GM23338 (cell line): ENCODE data around the gene ILK. TPM values are rescaled to one million over a fixed set of nuclear protein-coding genes. Genes with fewer than 3 reads are reported as not detected.

Experiments used
- ATAC-seq: fragments of 200-7000 bp; cut with Tn5 transposase; 3 replicates; pipeline ENCODE4 v1.9.1; 2020
- DNase-seq: peaks from one replicate; pipeline ENCODE4 v3.0.0-alpha.2; 2015; ENCODE audit warnings: low spot score
- H2AFZ ChIP-seq: fragments of 200-600 bp; sonication (generic); 2 replicates; pipeline ENCODE4 v1.8.0; 2016; ENCODE audit warnings: antibody characterized with exemption, mild to moderate bottlenecking, moderate library complexity
- H3F3A ChIP-seq: fragments of 200-600 bp; sonication (generic); replicated peaks from 2 replicates; pipeline ENCODE4 v1.8.0; 2017; ENCODE audit warnings: antibody characterized with exemption, mixed run types, low read depth
- H3K27ac ChIP-seq: fragments of 200-600 bp; sonication (generic); 2 replicates; pipeline ENCODE4 v1.6.1; 2016; ENCODE audit warnings: low read depth
- H3K27me3 ChIP-seq: fragments of 200-600 bp; sonication (generic); 2 replicates; pipeline ENCODE4 v1.8.0; 2016; ENCODE audit warnings: mild to moderate bottlenecking, mixed run types, moderate library complexity; ENCODE audit not compliant: insufficient read depth
- H3K36me3 ChIP-seq: fragments of 200-600 bp; sonication (generic); 2 replicates; pipeline ENCODE4 v1.8.0; 2016; ENCODE audit warnings: mild to moderate bottlenecking; ENCODE audit not compliant: insufficient read depth
- H3K4me1 ChIP-seq: fragments of 200-600 bp; sonication (generic); 2 replicates; pipeline ENCODE4 v1.8.0; 2016; ENCODE audit warnings: mild to moderate bottlenecking, moderate library complexity; ENCODE audit not compliant: insufficient read depth
- H3K4me2 ChIP-seq: fragments of 200-600 bp; sonication (generic); 2 replicates; pipeline ENCODE4 v1.7.1; 2017; ENCODE audit warnings: mixed run types
- H3K4me3 ChIP-seq: fragments of 200-600 bp; sonication (generic); 2 replicates; pipeline ENCODE4 v1.6.1; 2016; ENCODE audit warnings: mixed run types
- H3K79me2 ChIP-seq: fragments of 200-600 bp; sonication (generic); replicated peaks from 2 replicates; pipeline ENCODE4 v1.8.0; 2017; ENCODE audit warnings: mild to moderate bottlenecking; ENCODE audit not compliant: insufficient read depth
- H3K9me2 ChIP-seq: fragments of 200-600 bp; sonication (generic); 2 replicates; pipeline ENCODE4 v1.8.0; 2017; ENCODE audit not compliant: insufficient read depth
- H4K20me1 ChIP-seq: fragments of 200-600 bp; sonication (generic); replicated peaks from 2 replicates; pipeline ENCODE4 v1.8.0; 2017; ENCODE audit warnings: mild to moderate bottlenecking; ENCODE audit not compliant: insufficient read depth
- H3K27ac Mint-ChIP-seq: 2 replicates; pipeline ENCODE4 v1.8.0; 2020; ENCODE audit warnings: inconsistent platforms, mild to moderate bottlenecking, moderate library complexity, mixed read lengths
- H3K27me3 Mint-ChIP-seq: 3 replicates; pipeline ENCODE4 v1.8.0; 2022; ENCODE audit warnings: low read depth, mild to moderate bottlenecking, moderate library complexity, mixed read lengths, inconsistent platforms; ENCODE audit not compliant: insufficient read depth, poor library complexity
- H3K36me3 Mint-ChIP-seq: 3 replicates; pipeline ENCODE4 v1.8.0; 2021; ENCODE audit warnings: low read depth, mild to moderate bottlenecking, inconsistent platforms, moderate library complexity, mixed read lengths
- H3K4me1 Mint-ChIP-seq: 3 replicates; pipeline ENCODE4 v1.8.0; 2020; ENCODE audit warnings: mild to moderate bottlenecking, inconsistent platforms, mixed read lengths
- H3K4me3 Mint-ChIP-seq: 3 replicates; pipeline ENCODE4 v1.8.0; 2021; ENCODE audit warnings: moderate library complexity, mild to moderate bottlenecking, inconsistent platforms, mixed read lengths
- H3K9me3 Mint-ChIP-seq: 3 replicates; pipeline ENCODE4 v1.8.0; 2020; ENCODE audit warnings: moderate library complexity, mild to moderate bottlenecking, inconsistent platforms, mixed read lengths
- CREB1 ChIP-seq: fragments of 250-450 bp; sonication (Bioruptor Pico); IDR thresholded peaks from 2 replicates; pipeline ENCODE4 v1.5.0; 2020; ENCODE audit warnings: low read depth, mild to moderate bottlenecking, moderate library complexity
- EZH2 ChIP-seq: fragments of 200-600 bp; sonication (generic); IDR thresholded peaks from one replicate; pipeline ENCODE4 v1.8.0; 2017; ENCODE audit warnings: antibody characterized with exemption, mild to moderate bottlenecking, low read depth; ENCODE audit not compliant: unreplicated experiment
- EZH2phosphoT487 ChIP-seq: fragments of 200-600 bp; sonication (generic); IDR thresholded peaks from one replicate; pipeline ENCODE4 v1.8.1; 2018; ENCODE audit warnings: antibody characterized with exemption; ENCODE audit not compliant: unreplicated experiment
- JUNB ChIP-seq: IDR thresholded peaks from one replicate; pipeline ENCODE4 v1.6.1; 2016; ENCODE audit warnings: antibody characterized with exemption; ENCODE audit not compliant: unreplicated experiment
- NANOG ChIP-seq: IDR thresholded peaks from 2 replicates; pipeline ENCODE4 v1.6.1; 2016; ENCODE audit warnings: antibody characterized with exemption, borderline replicate concordance
- POLR2AphosphoS5 ChIP-seq: IDR thresholded peaks from 2 replicates; pipeline ENCODE4 v1.6.1; 2016; ENCODE audit warnings: antibody characterized with exemption, low read depth
- STAT1 ChIP-seq: IDR thresholded peaks from one replicate; pipeline ENCODE4 v1.6.1; 2016; ENCODE audit warnings: antibody characterized with exemption; ENCODE audit not compliant: unreplicated experiment
- ZNF114 ChIP-seq: fragments of 250-450 bp; sonication (Bioruptor Pico); IDR thresholded peaks from 2 replicates; pipeline ENCODE4 v1.5.0; 2020; ENCODE audit warnings: mild to moderate bottlenecking, moderate library complexity
- ZNF331 ChIP-seq: fragments of 250-450 bp; sonication (Bioruptor Pico); IDR thresholded peaks from 2 replicates; pipeline ENCODE4 v1.5.0; 2020; ENCODE audit warnings: low read depth, mild to moderate bottlenecking, moderate library complexity
- ZNF462 ChIP-seq: fragments of 250-450 bp; sonication (Bioruptor Pico); IDR thresholded peaks from 2 replicates; pipeline ENCODE4 v1.5.0; 2020; ENCODE audit warnings: mild to moderate bottlenecking, moderate library complexity
- polyA plus RNA-seq: library from polyadenylated mRNA; unstranded; fragments of >200 nt; fragmentation: Nextera tagmentation; extraction: Ambion mirVana; gene quantifications from 2 replicates; pipeline ENCODE4 v1.2.1, GENCODE V29; 2016
- total RNA-seq: library from RNA; depleted of rRNA; stranded (reverse); fragments of >200 nt; shearing (Covaris generic); gene quantifications from 2 replicates; pipeline ENCODE4 v1.2.3, GENCODE V29; 2014

The ILK gene
- total and polyA plus RNA-seq, 2 experiments from 2014 or later: 62.6 to 91.0 TPM

DNA sequence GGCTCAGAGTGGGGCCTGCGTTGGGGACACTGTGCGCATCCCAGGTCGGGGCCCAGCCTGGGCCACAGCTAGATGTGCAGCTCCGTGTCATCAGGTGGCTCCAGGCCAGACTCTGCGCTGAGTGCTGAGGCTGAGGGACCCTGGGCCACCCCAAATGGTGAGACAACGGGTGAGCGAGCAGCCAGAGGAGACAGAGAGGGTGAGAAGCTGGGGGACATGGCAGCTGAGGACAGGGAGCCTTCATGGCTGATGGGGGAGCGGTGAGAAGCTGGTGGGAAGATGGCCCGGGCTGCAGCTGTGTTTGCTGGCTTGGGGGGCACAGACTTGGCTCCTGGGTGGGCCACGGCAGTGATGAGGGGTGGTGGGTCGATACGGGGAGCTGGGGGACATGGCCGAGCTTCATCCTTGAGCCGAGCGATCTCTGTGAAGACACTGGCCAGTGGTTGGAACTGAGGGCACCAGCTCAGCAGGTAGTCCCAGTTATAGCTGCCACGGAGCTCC is 18.2 kb downstream of the ILK start:
- H3K27me3 ChIP-seq: no peaks in the 10 kb centered on the region
- peaks cover 9% of the 10 kb centered on the region for H3K4me1 ChIP-seq
- H3K27ac ChIP-seq: no peak overlapping the region
- Mint-ChIP-seq H3K4me1 (no peaks in the 10 kb centered on the region), H3K27ac (no peak overlapping the region), H3K36me3 (peaks cover 7% of the 10 kb centered on the region; the same call in 2 of the 3 replicates), H3K4me3 (no peak overlapping the region), H3K9me3 (no peaks in the 10 kb centered on the region), H3K27me3 (peaks cover 8% of the 10 kb centered on the region)
- H4K20me1 ChIP-seq: no peaks in the 10 kb centered on the region
- H3K4me2 ChIP-seq: no peak overlapping the region
- DNase-seq (no peak), ATAC-seq (no peak)
- TF ChIP-seq ZNF331 (CRISPR knock-in tag) (no peak), ZNF462 (CRISPR knock-in tag) (no peak), EZH2phosphoT487 (no peak), POLR2AphosphoS5 (no peak), CREB1 (no peak), STAT1 (no peak), NANOG (no peak), JUNB (no peak), EZH2 (no peak), ZNF114 (CRISPR knock-in tag) (no peak)
- no peaks in the 10 kb centered on the region for H3F3A ChIP-seq
- peaks cover 9% of the 10 kb centered on the region; the same call in 1 of the 2 replicates for H3K79me2 ChIP-seq
- no peaks in the 10 kb centered on the region for H3K36me3 ChIP-seq
- H3K4me3 ChIP-seq: no peak overlapping the region
- no peaks in the 10 kb centered on the region for H3K9me2 ChIP-seq
- no peak overlapping the region for H2AFZ ChIP-seq
